GM12878 (cell line): ENCODE results near the gene ACACA.

Experiments used
- CREB1 ChIP-seq: IDR thresholded peaks from 2 replicates; pipeline ENCODE4 v1.6.1; 2012; ENCODE audit warnings: low read depth, mild to moderate bottlenecking, inconsistent platforms
- EGR1 ChIP-seq, 2 experiments: IDR thresholded peaks; 1 replicate in 1 of 2; 2 replicates in 1 of 2; pipeline ENCODE4 v1.6.1; 2011 to 2012; ENCODE audit warnings: low read depth in 2 of 2, low read length in 2 of 2, borderline replicate concordance in 1 of 2, mild to moderate bottlenecking in 1 of 2, moderate library complexity in 1 of 2
- EP300 ChIP-seq, 2 experiments: fragments of 150-350 bp in 1 of 2; IDR thresholded peaks; 2 replicates each; pipeline ENCODE4 v1.6.1; 2011 to 2012; ENCODE audit warnings: low read depth in 2 of 2, low read length in 2 of 2, borderline replicate concordance in 1 of 2, improper control_type of control experiment in 1 of 2, inconsistent platforms in 1 of 2; ENCODE audit not compliant: control insufficient read depth in 1 of 2
- EZH2 ChIP-seq: IDR thresholded peaks from 2 replicates; pipeline ENCODE4 v1.6.1; 2012; ENCODE audit warnings: low read depth, mild to moderate bottlenecking, control low read depth, inconsistent platforms, low read length, borderline replicate concordance; ENCODE audit not compliant: control insufficient read depth
- HDAC2 ChIP-seq: fragments of 200-600 bp; sonication (generic); IDR thresholded peaks from 2 replicates; pipeline ENCODE4 v1.6.1; 2017
- NFIC ChIP-seq: IDR thresholded peaks from 2 replicates; pipeline ENCODE4 v1.6.1; 2012; ENCODE audit warnings: low read depth, mild to moderate bottlenecking, inconsistent platforms, low read length, moderate library complexity
- PML ChIP-seq: IDR thresholded peaks from 2 replicates; pipeline ENCODE4 v1.6.1; 2012; ENCODE audit warnings: low read length, inconsistent platforms
- SREBF2 ChIP-seq: IDR thresholded peaks from 2 replicates; pipeline ENCODE4 v1.6.1; 2012; ENCODE audit warnings: mild to moderate bottlenecking, low read length
- SUZ12 ChIP-seq: fragments of 200-600 bp; sonication (generic); IDR thresholded peaks from one replicate; pipeline ENCODE4 v1.6.1; 2018; ENCODE audit warnings: antibody characterized with exemption, mild to moderate bottlenecking; ENCODE audit not compliant: unreplicated experiment
- TCF7 ChIP-seq: IDR thresholded peaks from 2 replicates; pipeline ENCODE4 v1.6.1; 2014; ENCODE audit warnings: antibody characterized with exemption, borderline replicate concordance
- ZNF384 ChIP-seq: IDR thresholded peaks from 2 replicates; pipeline ENCODE4 v1.6.1; 2012; ENCODE audit warnings: low read depth, mild to moderate bottlenecking, low read length, improper control_type of control experiment, borderline replicate concordance
- TF ChIP-seq, protein P1 (sequence below), 3 experiments: IDR thresholded peaks in 2 of 3; conservative IDR thresholded peaks in 1 of 3; 2 replicates each; pipeline ENCODE4 v1.5.1; 2011; ENCODE audit warnings: low read depth in 3 of 3, low read length in 3 of 3, mild to moderate bottlenecking in 3 of 3, control low read depth in 2 of 3, moderate library complexity in 2 of 3, inconsistent platforms in 1 of 3, mixed read lengths in 1 of 3; ENCODE audit not compliant: control insufficient read depth in 2 of 3, insufficient read depth in 1 of 3; ENCODE audit errors: extremely low read depth in 1 of 3

DNA sequence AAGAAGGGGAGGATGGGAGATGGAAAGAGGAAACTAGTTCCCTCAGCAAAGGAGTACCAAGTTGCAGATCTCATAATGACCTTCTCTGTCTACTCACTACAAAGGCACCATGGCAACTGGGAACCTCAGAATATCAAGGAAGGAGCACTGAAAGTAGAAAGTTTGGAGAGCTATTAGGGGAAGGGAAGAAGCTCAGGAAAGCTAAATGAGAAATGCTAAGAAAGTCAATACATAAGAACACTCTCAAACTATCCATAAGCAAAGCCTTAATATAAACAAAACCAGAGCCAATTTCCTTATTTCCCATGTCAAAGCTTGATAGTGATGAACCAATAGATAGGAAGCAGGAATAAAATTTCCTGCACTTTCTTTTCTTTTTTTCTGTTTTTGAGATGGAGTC is 88.8 kb downstream of the ACACA start:
- TF ChIP-seq, protein P1, sequence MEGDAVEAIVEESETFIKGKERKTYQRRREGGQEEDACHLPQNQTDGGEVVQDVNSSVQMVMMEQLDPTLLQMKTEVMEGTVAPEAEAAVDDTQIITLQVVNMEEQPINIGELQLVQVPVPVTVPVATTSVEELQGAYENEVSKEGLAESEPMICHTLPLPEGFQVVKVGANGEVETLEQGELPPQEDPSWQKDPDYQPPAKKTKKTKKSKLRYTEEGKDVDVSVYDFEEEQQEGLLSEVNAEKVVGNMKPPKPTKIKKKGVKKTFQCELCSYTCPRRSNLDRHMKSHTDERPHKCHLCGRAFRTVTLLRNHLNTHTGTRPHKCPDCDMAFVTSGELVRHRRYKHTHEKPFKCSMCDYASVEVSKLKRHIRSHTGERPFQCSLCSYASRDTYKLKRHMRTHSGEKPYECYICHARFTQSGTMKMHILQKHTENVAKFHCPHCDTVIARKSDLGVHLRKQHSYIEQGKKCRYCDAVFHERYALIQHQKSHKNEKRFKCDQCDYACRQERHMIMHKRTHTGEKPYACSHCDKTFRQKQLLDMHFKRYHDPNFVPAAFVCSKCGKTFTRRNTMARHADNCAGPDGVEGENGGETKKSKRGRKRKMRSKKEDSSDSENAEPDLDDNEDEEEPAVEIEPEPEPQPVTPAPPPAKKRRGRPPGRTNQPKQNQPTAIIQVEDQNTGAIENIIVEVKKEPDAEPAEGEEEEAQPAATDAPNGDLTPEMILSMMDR (IDR thresholded peaks at IDR 0.05 in 2 of 3, conservative IDR thresholded peaks at IDR 0.05 in 1 of 3; ENCODE audit: control insufficient read depth in 2 of 3, extremely low read depth in 1 of 3, insufficient read depth in 1 of 3, low read depth in 3 of 3, low read length in 3 of 3): no peak
- no peak for TF ChIP-seq EP300 (IDR thresholded peaks at IDR 0.05; ENCODE audit: borderline replicate concordance in 1 of 2, control insufficient read depth in 1 of 2, low read depth in 2 of 2, low read length in 2 of 2)
- no peak for TF ChIP-seq EZH2
- no peak for TF ChIP-seq CREB1
- TF ChIP-seq NFIC: no peak
- TF ChIP-seq SREBF2: no peak
- no peak for TF ChIP-seq SUZ12
- TF ChIP-seq TCF7: no peak
- no peak for TF ChIP-seq HDAC2
- TF ChIP-seq PML: no peak
- no peak for TF ChIP-seq ZNF384
- no peak for TF ChIP-seq EGR1 (IDR thresholded peaks at IDR 0.05; ENCODE audit: borderline replicate concordance in 1 of 2, low read depth in 2 of 2, low read length in 2 of 2)
